DMS79 (cell line): ENCODE data around the gene TRAK1.
A peak's percentile ranks its signal among the peaks of the same experiment; 100 is the strongest.
"Not testable (repeated sequence)": the region's sequence is repeated elsewhere in the genome, so short reads cannot be mapped to it uniquely, and the experiment has no call there.

Source experiments
- DNase-seq: peaks from one replicate; lab custom pipeline; 2025; lab: John Stamatoyannopoulos, UW

Gene TRAK1

DNA sequence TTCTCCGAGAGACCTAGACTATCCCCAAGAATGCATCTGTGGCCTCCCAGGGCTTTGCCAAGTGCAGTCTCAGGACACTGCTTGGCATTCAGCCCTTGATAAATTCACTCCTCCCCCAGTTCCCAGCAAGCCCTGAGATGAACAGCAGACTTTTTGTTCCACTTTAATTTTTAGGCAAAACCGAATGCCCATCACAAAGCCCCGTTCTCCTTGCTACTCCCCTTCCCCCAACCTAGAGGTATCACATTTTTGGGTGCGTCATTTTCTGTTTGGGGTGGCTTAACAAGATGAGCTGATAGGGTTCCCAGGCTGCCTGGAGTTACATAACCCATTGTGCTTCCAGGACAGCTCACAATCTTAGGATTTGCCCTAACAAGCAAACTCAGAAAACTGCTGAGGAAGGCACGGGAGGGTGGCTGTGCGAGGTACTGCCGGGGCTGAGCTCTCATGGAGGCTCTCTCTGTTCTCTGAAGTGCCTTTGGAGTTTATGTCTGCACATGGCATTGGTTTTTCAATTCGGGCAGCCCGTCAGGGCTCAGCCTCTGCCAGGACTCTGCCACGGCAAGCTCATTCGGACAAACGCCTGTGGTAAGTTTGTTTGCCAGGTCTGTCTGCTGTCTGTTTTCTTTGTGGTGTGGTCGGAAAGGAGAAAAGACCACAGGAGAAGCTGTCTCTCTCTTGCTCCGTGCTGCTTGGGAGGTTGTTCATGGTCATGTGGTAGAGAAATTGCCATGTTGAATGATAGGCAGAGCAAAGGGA lies at the start of gene TRAK1:
Gene TRAK1, plus strand, starts transcription at position 385 of the 759 bp plus-strand sequence. Its CDS starts 113 bp downstream, at position 498.
- no peak for DNase-seq

DNA sequence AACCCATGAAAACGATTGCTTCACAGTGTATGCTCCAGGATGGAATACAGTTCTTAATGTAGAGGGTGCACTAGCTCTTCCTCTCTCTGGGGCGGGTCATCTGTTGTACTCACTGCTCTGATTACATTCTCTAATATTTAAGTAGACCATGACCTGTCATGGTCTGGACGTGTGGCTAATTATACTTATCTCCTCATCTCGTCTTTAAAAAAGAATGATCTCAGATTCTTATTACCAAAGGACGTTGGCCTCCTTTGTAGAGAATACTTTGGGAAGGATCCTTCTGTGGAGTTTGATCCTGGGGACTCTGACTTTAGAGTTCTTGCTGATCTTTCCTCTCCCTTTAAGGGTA lies 48.4 kb upstream of the TRAK1 start:
- no peak for DNase-seq

GRCh38 chr3:42043099-42043813 lies 47.9 kb upstream of the TRAK1 start:
- peak; percentile 78 for DNase-seq

GRCh38 chr3:42045708-42046243 lies 45.4 kb upstream of the TRAK1 start:
- no peak for DNase-seq

DNA sequence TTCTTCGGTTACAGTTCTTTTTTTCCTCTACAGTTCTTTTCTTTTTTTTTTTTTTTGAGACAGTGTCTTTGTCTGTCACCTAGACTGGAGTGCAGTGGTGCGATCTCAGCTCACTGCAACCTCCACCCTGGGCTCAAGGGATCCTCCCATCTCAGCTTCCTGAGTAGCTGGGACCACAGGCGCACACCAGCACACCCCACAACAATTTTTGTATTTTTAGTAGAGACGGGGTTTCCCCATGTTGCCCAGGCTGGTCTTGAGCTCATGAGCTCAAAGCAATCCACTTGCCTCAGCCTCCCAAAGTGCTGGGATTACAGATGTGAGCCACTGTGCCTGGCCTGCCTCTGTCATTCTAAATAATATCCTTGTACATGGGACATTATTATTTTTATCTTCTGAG lies 42.6 kb upstream of the TRAK1 start:
- DNase-seq: not testable (repeated sequence)

GRCh38 chr3:42050126-42050525 lies 41.0 kb upstream of the TRAK1 start:
- no peak for DNase-seq

GRCh38 chr3:42051384-42052131 lies 39.6 kb upstream of the TRAK1 start:
- DNase-seq: no peak

GRCh38 chr3:42052132-42052483 lies 39.0 kb upstream of the TRAK1 start:
- no peak for DNase-seq

DNA sequence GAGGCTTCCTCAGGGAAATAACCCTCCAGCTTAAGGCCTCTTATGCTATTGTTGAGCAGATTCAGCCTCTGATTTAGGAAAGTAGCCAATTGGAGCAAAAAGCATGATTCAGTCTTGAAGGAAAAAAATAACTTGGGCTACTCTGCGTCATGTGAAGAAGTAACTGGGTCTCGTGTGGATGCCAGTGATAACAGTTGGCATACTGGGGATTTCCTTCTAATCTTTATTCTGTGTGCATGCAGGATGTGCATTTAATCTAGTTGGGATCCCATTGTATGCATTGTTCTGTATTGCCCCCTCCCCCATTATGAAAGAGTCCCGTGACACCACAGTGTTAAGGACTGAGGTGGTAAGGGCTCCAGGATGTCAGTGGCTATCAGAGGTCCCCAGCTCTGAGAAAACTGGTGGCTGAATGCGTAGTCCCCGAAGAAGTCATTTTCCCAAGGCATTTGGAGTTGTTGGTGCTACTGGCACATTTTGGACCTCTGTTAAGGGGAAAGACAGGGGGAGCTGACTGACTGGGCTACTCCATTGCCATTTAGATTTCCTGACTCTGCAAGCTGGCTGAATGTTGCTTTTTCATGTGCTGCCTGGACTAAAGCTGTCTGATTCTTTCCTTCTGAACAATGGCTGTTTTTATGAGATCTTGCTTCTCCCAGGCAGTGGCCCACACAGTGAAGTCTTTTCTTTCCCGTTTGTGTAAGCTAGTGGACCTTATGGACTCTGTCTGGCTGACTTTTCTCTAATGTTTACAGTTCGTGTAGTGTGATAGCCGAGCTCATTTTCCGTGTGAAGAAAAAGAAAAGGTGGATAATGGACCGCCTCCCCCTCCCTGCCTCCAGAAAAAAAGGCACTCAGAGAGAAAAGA lies 38.4 kb upstream of the TRAK1 start:
- DNase-seq: no peak

GRCh38 chr3:42053476-42053875 lies 37.7 kb upstream of the TRAK1 start:
- no peak for DNase-seq

DNA sequence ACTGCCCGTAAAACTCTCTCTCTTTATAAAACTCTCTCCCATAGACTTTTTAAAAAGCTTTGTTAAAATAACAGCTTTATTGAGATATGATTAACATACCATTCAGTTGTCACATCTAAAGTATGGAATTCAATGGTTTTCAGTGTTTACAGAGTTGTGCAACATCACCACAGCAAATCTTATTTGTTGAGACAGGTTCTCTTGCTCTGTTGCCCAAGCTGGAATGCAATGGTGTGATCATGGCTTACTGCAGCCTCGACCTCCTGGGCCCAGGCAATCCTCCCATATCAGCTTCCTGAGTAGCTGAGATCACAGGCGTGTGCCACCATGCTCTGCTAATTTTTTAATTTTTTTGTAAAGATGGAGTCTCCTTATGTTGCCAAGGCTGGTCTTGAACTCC lies 35.9 kb upstream of the TRAK1 start:
- DNase-seq: no peak

DNA sequence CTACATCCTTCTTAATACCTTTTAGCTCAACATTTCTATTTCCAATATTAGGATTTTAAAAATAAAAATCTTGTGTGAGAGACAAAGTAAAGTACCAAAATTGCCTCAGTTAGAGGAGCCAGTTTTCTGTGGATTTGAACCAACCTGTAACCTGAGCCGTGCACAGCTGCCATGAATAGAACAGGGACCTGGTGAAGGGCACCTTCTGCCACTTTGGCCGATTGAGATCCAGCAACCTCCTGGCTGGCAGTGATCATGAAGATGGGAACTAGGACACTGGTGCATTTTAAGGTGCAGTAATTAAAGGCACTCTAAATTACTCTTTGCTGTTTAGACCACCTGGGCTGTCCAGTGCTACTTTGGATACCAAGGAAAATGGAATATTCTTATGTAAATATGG lies 34.3 kb upstream of the TRAK1 start:
- no peak for DNase-seq

GRCh38 chr3:42057561-42058211 lies 33.5 kb upstream of the TRAK1 start:
- DNase-seq: no peak

DNA sequence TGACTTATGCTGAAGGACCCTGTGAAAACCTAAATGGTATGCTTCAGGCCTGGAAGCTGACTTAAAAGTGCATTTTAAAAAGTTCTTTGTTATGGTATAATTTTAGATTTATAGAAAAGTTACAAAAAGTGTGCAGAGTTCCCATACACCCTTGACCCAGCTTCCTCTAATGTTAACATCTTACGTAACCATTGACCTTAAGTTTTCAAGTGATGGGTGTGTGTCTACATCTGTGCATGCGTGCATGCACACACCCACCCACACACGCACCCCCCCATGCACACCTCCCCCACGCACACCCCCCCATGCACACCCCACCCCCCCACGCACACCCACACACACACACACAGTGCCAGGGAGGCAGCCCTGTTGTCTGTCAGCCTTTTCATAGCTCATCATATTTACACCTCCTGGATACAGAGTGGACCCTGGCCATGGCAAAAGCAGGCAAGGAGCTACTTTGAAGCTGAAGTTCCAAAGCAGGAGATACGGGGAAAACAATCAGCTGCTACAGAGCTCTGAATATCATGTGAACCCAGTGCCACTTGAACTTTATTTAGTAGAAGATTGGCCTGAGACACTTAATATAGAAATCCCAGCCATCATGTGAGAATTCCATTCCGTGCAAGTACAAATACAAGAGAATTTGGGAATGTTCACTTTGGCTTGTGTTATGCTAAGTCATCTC lies 30.0 kb upstream of the TRAK1 start:
- DNase-seq: no peak

- no peak for DNase-seq
Observed at GRCh38 chr3:42061713-42062380, 29.3 kb upstream of the TRAK1 start.

DNA sequence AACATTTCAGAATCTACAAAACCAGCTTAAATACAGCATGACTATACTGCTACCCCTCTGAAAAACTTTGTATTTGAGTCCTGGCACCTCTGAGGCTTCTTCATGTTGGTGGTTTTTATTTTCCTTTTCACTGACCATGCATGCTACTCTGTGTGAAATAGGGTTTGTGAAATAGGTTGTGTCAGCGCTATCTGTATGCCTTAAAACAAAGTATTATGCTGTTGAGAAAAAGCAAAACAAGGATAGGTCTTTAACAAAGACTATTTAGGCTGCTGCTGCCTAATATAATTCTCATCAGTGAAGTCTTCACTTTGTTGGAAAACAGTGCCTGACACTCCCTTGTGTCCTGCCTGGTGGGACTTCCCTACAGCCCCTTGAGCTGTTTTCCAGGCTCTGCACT lies 28.7 kb upstream of the TRAK1 start:
- DNase-seq: no peak

- no peak for DNase-seq
Observed at GRCh38 chr3:42063888-42064287, 27.3 kb upstream of the TRAK1 start.

DNA sequence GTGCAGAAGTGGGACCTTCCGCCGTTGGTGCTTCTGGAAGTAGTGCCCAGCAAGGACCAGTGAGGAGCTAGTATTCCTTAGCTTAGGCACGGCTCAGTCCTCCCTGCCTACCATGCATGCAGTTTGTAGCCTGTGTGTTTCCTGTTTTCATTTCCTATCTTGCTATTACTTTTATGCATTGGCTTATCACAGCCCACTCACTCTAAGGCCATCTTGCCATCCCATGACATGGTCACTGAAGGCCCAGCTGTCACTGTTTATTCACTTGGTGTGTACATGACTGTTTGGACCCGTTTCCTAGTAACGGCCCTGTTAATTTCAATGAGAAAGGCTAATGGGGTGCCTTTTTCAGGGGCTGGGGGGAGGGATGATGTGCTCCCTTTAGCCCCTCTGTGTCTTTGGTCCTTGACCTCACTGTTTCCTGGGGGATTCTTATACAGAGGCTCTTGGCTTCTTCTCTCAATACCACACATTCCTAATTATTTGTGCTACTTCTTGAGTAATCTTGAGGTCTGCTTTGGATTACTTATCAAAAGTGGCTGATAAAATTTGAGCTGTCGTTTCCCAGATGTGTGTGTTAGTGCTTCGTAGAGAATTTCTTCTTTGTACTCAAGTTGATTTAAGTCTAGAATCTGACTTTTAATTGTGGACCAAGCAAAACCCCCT lies 24.5 kb upstream of the TRAK1 start:
- no peak for DNase-seq

DNA sequence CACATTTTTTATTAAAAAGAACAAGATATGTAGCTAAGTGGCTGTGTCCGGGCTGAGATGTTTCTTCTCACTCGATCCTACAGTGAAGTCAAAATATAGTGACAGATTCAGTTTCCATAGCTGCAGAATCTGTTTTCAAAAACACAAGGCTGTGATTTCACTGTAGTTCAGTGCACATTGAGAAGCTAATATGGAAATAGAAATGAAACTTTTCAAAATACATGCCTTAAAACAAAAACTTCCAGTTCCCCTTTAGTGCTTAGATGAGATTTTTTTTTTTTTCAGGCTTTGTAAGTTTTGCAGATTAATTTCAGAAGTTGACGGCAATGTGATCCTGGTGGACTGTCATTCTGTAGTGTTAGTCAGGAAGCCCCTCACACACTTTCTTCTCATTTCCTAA lies 23.8 kb upstream of the TRAK1 start:
- no peak for DNase-seq
